Measurements from ENCODE around the gene EFNB2. TPM values are rescaled to one million over a fixed set of nuclear protein-coding genes. Genes with fewer than 3 reads are reported as not detected.
A peak's percentile ranks its signal among the peaks of the same experiment; 100 is the strongest.

EFNB2 gene
- total RNA-seq, 1 donor from 2014 or later, result 33.1 TPM

- DNase-seq, result no peak
Observed at GRCh38 chr13:106500445-106500844, 35.0 kb downstream of the EFNB2 start.

- no peak for DNase-seq
Observed at GRCh38 chr13:106499896-106500295, 35.6 kb downstream of the EFNB2 start.

GRCh38 chr13:106499113-106499512 lies 36.3 kb downstream of the EFNB2 start:
- DNase-seq, result no peak

GRCh38 chr13:106498571-106498970 lies 36.9 kb downstream of the EFNB2 start:
- DNase-seq, result no peak

- DNase-seq, result no peak
Observed at GRCh38 chr13:106498158-106498557, 37.3 kb downstream of the EFNB2 start.

GRCh38 chr13:106497079-106497478 lies 38.4 kb downstream of the EFNB2 start:
- no peak for DNase-seq

- peak; percentile 82 for DNase-seq
Observed at GRCh38 chr13:106496072-106496997, 39.1 kb downstream of the EFNB2 start.

- DNase-seq, result no peak
Observed at GRCh38 chr13:106494936-106495335, 40.5 kb downstream of the EFNB2 start.

- no peak for DNase-seq
Observed at GRCh38 chr13:106494506-106494905, 41.0 kb downstream of the EFNB2 start.

GRCh38 chr13:106493533-106494220 lies 41.8 kb downstream of the EFNB2 start:
- DNase-seq, result no peak

- DNase-seq, result no peak
Observed at GRCh38 chr13:106492588-106493475, 42.6 kb downstream of the EFNB2 start.

- DNase-seq, result peak; percentile 27
Observed at GRCh38 chr13:106491928-106492587, 43.4 kb downstream of the EFNB2 start.

GRCh38 chr13:106491463-106491862 lies 44.0 kb downstream of the EFNB2 start:
- DNase-seq, result no peak

- peak; percentile 39 for DNase-seq
Observed at GRCh38 chr13:106490569-106491321, 44.7 kb downstream of the EFNB2 start.

GRCh38 chr13:106489849-106490568 lies 45.5 kb downstream of the EFNB2 start:
- DNase-seq, result no peak

- DNase-seq, result no peak
Observed at GRCh38 chr13:106488686-106489085, 46.8 kb downstream of the EFNB2 start.

- DNase-seq, result no peak
Observed at GRCh38 chr13:106488076-106488475, 47.4 kb downstream of the EFNB2 start.

- DNase-seq, result no peak
Observed at GRCh38 chr13:106487129-106487528, 48.3 kb downstream of the EFNB2 start.

- DNase-seq, result no peak
Observed at GRCh38 chr13:106486287-106486686, 49.2 kb downstream of the EFNB2 start.

GRCh38 chr13:106484537-106485193 lies 50.8 kb downstream of the EFNB2 start:
- DNase-seq, result peak; percentile 50
